GM12873 (cell line): ENCODE results near the gene PLB1.

Experiments
- TF ChIP-seq, protein P1 (sequence below): IDR thresholded peaks from 2 replicates; pipeline ENCODE4 v1.5.1; 2012; ENCODE audit warnings: low read depth, mild to moderate bottlenecking, moderate library complexity, low read length, control low read depth; ENCODE audit not compliant: insufficient read depth; ENCODE audit errors: missing control alignments

PLB1 gene

DNA sequence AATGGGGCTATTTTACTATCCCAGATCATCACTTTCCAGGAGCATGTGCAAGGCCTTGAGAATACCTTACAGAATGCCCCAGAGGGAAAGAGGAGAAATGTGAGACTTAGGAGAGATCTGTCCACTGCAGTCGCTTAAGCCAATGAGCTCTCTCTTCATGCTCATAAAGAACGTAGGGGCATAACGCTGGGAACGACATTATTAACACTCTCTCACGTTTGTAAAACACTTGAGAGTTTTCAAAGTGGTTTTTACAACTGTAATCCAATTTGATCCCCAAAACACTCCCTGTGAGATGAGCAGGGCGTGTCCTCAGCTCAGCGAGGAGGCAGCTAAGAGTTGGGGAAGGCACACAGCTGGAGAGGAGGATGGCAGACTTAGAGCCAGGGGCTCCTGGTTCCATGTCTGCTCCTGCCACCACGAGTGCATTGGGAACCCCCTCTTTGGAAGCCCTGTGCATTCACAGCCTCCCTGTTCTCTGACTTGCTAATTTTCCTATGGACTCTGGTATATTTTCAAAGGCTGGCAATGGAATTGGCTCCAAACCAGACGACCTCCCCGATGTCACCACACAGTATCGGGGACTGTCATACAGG lies 97.4 kb downstream of the PLB1 start:
- TF ChIP-seq, protein P1, sequence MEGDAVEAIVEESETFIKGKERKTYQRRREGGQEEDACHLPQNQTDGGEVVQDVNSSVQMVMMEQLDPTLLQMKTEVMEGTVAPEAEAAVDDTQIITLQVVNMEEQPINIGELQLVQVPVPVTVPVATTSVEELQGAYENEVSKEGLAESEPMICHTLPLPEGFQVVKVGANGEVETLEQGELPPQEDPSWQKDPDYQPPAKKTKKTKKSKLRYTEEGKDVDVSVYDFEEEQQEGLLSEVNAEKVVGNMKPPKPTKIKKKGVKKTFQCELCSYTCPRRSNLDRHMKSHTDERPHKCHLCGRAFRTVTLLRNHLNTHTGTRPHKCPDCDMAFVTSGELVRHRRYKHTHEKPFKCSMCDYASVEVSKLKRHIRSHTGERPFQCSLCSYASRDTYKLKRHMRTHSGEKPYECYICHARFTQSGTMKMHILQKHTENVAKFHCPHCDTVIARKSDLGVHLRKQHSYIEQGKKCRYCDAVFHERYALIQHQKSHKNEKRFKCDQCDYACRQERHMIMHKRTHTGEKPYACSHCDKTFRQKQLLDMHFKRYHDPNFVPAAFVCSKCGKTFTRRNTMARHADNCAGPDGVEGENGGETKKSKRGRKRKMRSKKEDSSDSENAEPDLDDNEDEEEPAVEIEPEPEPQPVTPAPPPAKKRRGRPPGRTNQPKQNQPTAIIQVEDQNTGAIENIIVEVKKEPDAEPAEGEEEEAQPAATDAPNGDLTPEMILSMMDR = no peak

DNA sequence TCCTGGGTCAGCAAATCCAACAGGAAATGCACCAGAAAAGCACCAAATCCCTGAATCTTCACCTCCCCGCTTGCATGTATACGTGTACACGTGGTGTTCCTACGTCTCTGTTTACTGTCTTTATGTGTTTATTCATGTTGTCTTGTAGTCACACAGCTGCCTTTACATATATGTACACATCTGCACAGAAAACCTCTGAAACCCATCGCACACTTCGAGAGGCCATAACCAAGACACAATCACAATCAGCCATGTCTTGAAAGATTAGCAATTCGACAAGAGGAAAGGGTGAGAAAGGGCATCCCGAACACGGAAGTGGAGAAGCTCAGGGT lies 98.1 kb downstream of the PLB1 start:
- TF ChIP-seq, protein P1 = no peak

DNA sequence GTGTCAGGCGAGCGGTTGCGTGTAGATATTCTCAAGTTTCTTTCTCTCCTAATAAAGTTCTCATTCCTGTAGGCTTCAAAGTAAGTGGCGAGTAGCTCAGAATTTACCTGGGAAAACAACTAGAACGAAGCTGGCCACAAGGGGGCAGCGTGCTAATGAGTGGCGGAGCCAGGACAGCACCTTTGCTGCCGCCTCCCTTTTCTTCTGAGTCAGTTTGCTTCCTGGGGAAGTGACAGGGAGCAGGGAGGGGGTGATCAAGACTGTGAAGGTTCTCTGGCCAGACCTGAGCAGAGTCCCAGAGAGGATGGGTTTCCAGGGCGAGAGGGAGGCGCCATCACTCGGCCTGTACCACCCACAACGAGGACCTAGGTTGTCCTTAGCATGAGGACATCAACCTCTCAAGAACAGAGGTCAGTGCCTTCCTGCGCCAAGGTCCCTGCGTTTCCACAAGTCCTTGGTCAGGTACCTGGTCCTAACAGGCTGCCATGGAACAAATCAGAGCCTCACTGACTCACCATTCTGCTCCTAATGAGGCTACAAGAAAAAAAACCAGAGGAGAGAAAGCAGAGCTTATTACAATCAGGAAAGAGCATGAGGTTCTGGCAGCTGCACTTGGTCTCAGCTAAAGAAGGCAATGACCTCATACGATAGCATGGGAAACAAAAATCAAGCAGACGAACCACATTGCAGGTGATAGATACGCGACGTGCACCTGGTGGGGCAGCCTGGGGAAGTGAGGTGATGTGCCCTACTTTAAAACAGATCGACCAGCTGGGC lies 98.7 kb downstream of the PLB1 start:
- TF ChIP-seq, protein P1 = peak; percentile 80

DNA sequence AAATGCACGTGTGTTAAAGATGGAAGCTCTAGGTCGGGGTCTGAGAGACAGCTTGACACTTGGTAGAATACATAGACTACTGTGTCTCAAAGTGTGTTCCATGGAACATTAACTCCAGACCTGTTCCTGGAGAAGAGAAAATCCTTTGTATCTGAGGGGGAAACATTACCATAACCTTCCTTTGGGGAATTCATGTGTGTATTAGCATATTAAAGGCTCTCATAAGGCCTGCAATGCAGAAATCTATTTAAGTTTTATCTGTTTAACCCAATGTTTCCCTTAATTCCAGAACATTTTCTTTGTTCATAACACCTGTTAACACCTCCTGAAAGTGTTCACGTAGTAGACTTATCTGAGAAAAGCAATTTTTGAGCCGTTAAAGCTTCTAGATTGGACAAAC lies 99.5 kb downstream of the PLB1 start:
- TF ChIP-seq, protein P1 = no peak

DNA sequence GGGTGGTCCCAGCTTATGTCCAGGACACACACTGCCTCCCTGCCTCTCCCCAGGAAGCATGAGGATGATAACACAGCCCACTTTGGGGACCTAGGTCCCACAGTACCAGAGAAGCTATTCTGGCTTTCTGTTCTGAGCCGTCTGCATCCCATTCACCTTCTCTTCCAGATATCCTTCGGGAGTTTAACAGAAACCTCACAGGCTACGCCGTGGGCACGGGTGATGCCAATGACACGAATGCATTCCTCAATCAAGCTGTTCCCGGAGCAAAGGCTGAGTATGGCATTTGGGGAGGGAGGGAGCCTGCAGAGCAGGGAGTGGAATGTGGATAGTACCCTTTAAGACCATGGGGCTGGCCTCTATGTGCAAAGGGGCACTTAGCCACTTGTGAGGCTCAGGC lies 102.6 kb downstream of the PLB1 start:
- TF ChIP-seq, protein P1 = no peak

DNA sequence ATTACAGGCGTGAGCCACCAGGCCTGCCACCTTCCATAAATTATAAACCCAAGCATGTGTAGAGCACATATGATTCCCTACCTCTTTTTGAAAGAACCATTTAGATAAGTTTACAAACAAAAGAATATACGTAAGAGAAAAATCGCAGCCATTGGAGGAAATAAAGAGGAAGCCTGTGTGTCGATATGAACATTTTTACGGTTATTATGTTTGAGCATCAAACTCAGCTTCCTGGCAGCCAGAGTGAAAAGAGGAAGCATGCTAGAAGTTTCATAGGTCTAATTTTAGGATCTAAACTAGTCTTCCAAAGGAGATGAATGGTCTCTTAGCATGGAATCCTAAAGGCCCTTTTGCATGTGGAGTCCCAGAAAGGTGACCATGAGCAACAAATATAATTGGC lies 104.3 kb downstream of the PLB1 start:
- TF ChIP-seq, protein P1 = no peak

DNA sequence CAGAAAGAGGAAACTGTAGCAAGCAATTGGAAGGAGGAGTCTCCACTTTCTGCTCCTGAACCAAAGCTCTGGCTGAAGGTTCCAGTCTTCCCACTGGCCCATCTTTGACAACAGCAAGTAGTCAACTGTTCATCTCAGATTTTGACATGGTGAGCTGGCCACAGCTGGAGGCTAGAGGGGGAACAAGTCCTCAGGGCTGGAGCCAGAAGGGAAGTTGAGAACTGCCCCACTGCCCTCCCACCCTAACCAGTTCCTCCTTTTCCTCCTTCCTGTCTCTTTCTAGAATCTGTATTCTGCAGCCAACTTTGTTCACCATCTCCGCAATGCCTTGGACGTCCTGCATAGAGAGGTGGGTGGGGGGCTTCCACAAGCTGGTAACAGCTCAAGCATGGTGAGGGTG lies 105.8 kb downstream of the PLB1 start:
- TF ChIP-seq, protein P1 = no peak
